RWPE1 (cell line): ENCODE measurements around the gene PARVA.

Source experiments
- CTCF ChIA-PET: fragments of 350-600 bp; sonication (Branson Sonifier 250); formaldehyde crosslinking; extraction: SDS; loops from one replicate; lab custom pipeline; 2021; lab: Yijun Ruan, JAX
- POLR2A ChIA-PET: fragments of 400-600 bp; formaldehyde crosslinking; extraction: SDS; loops from one replicate; lab custom pipeline; 2020; ENCODE audit warnings: antibody characterized with exemption; ENCODE audit not compliant: low non-redundant PET; lab: Yijun Ruan, JAX
- DNase-seq: peaks from one replicate; pipeline ENCODE4 v3.0.0; 2012; ENCODE audit warnings: low spot score
- H3K27ac ChIP-seq: fragments of 450-650 bp; 2 replicates; pipeline ENCODE4 v1.5.1; 2017
- TF ChIP-seq, protein P1 (sequence below): fragments of 450-650 bp; conservative IDR thresholded peaks from 2 replicates; pipeline ENCODE4 v1.5.1; 2017; ENCODE audit warnings: low read depth, mild to moderate bottlenecking

The PARVA gene

DNA sequence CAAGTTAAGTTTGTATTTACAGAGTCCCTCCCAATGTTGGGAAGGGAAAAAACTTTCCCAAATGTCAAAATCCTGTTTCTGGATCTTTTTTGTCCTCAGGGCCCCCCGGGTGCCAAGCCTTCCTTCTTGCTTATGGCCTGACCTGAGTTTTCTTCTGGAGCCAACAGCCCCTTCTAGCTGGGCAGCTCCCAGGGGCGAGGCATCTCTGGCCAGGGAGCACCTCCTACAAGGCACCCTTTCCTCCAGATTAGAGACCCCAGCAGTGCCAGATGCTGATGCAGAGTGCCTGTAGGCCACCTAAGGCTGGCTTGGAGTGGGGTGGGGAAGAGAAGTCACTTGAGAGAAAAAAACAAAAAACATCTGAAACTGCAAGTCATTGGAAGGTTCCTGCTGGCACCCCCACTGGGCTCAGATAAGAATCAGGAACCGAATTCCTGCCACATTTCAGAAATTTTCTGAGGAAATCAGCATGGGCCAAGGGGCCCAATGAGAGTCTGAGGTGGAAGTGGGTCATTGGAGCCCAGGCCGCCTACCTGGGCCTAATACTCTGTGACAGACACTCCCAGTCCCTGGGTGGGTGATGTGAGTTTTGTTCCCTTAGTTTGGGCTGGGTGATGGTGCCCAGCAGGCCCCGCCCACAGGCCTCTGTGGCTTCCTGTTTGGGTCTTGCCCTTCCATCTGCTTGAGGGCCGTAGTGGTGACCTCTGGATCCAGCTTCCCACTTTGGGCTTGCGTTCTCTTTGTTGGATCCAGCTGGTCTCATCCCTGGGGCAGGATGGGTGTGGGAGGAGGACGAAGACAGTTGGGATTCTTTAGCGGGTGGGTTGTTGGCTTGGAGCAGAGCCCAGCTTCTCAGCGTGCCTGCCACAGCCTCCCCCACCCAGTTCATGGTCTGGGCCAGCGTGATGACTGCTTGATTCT lies 40.6 kb downstream of the PARVA start:
- TF ChIP-seq, protein P1, sequence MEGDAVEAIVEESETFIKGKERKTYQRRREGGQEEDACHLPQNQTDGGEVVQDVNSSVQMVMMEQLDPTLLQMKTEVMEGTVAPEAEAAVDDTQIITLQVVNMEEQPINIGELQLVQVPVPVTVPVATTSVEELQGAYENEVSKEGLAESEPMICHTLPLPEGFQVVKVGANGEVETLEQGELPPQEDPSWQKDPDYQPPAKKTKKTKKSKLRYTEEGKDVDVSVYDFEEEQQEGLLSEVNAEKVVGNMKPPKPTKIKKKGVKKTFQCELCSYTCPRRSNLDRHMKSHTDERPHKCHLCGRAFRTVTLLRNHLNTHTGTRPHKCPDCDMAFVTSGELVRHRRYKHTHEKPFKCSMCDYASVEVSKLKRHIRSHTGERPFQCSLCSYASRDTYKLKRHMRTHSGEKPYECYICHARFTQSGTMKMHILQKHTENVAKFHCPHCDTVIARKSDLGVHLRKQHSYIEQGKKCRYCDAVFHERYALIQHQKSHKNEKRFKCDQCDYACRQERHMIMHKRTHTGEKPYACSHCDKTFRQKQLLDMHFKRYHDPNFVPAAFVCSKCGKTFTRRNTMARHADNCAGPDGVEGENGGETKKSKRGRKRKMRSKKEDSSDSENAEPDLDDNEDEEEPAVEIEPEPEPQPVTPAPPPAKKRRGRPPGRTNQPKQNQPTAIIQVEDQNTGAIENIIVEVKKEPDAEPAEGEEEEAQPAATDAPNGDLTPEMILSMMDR: no peak
- no peak for DNase-seq
- no peak overlapping the region for H3K27ac ChIP-seq
- ChIA-PET CTCF (interaction anchor here (0.6 kb wide), 1 partner anchor 67 kb away, joined by 3 read pairs; no protein-coding TSS in a partner anchor), POLR2A (no interaction called here)

GRCh38 chr11:12420040-12420439 lies 42.7 kb downstream of the PARVA start:
- no peak for DNase-seq
- CTCF ChIA-PET: interaction anchor here (0.6 kb wide), 2 partner anchors 10 to 251 kb away, joined by 4 read pairs; no protein-coding TSS in a partner anchor
- POLR2A ChIA-PET: no interaction called here
- no peak overlapping the region for H3K27ac ChIP-seq
- TF ChIP-seq, protein P1: no peak

- ChIA-PET CTCF (interaction anchor here (0.6 kb wide), 1 partner anchor 9 kb away, joined by 4 read pairs; no protein-coding TSS in a partner anchor), POLR2A (interaction anchor here (0.6 kb wide), 1 partner anchor 358 kb away, joined by 5 read pairs; no protein-coding TSS in a partner anchor)
- DNase-seq: no peak
- H3K27ac ChIP-seq: no peak overlapping the region
- TF ChIP-seq, protein P1: no peak
Observed at GRCh38 chr11:12420706-12421105, 43.3 kb downstream of the PARVA start.

DNA sequence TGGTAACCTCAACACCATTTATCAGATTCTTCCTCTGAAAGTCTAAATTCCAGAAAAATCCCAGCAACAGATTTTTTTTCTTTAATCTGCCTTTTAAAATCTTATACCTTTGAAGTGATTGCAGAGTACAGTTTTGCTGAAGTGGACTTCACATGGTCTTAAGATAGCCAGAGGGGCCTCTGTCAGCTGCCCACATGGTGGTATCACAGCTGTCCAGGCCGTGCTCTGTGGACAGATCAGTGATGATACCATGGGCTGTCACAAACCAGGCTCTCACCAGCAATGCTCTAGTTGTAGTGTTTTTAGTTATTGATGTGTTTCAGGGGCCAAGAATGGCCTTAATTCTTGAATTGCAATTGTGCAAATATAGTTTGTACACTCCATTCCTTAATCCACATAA lies 44.0 kb downstream of the PARVA start:
- TF ChIP-seq, protein P1: no peak
- no peak overlapping the region for H3K27ac ChIP-seq
- no peak for DNase-seq
- POLR2A ChIA-PET: interaction anchor here (0.6 kb wide), 1 partner anchor 357 kb away, joined by 5 read pairs; no protein-coding TSS in a partner anchor
- CTCF ChIA-PET: no interaction called here

- POLR2A ChIA-PET: no interaction called here
- TF ChIP-seq, protein P1: no peak
- CTCF ChIA-PET: no interaction called here
- no peak for DNase-seq
- H3K27ac ChIP-seq: no peak overlapping the region
Observed at GRCh38 chr11:12426176-12426575, 48.8 kb downstream of the PARVA start.

DNA sequence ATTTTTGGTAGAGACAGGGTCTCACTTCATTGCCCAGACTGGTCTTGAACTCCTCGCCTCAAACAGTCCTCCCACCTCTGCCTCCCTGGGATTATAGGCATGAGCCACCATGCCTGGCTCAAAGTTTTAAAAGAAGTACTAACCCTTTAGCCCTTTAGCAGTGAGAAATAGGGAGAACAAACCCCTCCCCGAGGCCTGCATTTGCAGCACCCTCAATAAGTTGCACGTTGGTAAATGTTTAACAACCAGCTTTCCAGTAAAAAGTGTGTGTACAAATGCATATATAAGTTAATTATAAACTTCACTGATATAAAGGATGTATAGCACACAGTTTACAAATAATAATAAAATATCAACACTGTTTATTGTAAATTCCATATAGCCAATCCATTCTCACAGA lies 51.8 kb downstream of the PARVA start:
- H3K27ac ChIP-seq: no peak overlapping the region
- DNase-seq: no peak
- POLR2A ChIA-PET: no interaction called here
- TF ChIP-seq, protein P1: no peak
- CTCF ChIA-PET: no interaction called here
